ENCODE results near the gene SAP30.

The SAP30 gene

DNA sequence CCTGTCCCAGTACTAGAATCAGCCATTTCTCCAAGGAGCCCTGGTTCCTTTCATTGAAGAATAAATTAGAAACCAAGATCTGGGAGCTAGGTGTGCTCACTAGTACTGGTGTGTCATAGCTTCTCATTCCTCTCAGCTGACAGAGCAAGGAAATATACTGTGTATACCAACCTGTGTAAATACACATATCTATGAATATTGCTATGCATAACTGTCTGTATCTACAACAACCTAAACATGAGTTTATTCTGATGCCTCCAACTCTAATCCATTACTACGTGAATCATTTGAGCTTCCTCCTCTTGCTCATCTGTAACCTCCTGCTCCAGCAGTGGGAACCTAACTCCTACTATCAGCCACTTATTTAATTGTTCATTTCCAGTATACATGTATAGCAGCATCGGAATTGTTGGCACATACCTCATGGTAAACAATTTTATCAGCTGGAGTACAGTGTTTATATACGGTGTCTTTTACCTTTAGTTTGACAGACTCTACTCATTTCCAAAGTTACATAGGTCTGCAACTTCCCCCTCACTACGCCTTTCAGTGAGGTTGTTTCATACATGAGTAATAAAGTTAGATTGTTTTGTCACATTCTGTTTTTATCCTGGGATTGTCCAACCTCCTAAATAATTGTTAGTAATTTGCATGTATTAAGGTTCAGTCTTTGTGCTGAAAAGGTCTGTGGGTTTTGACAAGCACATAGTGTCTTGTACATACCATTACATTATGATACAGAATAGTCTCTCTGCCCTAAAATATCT lies 35.3 kb downstream of the SAP30 start:
- no peak overlapping the region for H3K4me3 ChIP-seq (ENCODE audit: low read length)
- DNase-seq (ENCODE audit: low read depth, low spot score): no peak

DNA sequence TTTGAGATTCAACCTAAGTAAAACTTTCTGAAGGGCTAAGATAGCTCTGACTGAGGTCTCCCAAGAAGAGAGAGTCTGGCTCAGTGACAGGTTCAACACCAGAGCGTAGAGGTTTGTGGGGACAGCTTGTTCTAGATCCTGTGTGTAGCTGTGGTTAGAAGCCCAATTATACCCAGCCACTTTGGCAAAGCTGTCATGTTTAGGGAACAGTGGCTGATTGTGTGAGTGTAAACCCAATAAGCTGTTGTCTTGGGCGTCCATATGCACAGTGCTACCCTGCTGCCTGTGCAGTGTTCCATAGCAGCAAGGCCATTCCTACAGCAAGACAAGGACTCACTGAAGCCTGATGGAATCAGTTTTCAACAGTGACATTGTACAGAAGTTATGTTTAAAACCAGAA lies 39.3 kb downstream of the SAP30 start:
- H3K4me3 ChIP-seq (ENCODE audit: low read length): no peak overlapping the region
- DNase-seq (ENCODE audit: low read depth, low spot score): no peak

DNA sequence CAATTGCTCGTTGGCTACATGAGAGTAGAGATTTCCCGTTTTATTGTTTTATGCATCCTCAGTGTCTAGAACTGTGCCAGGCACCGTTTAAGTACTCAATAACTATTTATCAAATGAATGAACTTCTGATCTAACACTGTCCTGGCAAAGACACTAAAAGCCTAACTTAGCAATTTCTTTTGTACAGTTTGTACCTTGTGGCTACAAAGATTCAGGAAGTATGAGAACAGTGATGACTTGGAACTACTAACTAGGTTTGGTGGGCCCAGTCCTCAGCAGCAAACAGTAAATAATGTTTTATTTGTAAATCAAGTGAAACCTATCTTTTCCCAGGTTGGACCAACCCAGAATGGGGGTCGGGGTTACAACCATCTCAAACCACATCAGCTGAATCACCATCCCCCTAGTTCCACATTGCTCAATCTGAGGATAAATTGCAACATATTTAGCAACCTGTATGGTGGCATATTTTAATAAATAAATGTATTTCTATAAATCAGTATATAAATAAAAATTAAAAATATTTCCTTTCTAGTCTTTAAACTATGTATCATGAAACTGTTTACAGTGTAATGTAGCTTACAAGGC lies 40.4 kb downstream of the SAP30 start:
- H3K4me3 ChIP-seq (ENCODE audit: low read length): no peak overlapping the region
- no peak for DNase-seq (ENCODE audit: low read depth, low spot score)

DNA sequence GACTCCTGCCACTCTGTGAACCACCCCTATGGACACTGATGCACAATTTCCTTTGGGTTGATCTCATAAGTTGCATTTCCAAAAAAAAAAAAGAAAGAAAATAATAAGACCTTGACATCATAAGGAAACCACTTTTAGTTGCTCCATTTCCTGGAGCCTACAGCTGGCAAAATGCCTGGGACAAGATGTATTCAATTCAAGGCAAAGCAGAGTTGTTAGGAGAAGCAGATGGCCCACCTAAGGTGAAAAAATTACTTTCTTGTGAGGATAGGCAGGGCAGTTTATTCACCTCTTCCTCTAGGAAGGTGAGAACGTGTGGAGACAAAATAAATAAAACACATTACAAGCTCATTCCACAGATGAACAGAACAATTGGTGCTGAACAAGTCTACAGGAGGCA lies 42.3 kb downstream of the SAP30 start:
- H3K4me3 ChIP-seq (ENCODE audit: low read length): no peak overlapping the region
- DNase-seq (ENCODE audit: low read depth, low spot score): no peak

DNA sequence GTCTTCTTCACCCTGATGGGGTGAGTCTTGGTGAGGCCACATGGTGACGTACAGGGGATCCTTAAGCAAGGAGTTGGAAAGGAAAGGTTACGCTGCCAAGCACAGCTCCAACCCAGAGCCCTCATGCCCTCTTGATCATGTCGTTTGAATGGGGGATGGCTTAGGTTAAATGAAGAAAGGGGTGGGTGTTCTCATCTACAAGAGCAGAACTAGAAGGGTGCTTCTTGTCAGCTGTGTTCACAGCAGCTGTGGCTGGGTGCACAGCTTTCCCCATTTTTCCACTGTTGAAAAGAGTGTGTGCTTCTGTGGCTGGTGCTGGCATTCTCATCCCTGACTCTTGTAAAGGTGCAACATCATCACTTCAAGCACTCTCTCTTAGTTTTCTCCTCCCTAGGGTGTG lies 43.7 kb downstream of the SAP30 start:
- no peak for DNase-seq (ENCODE audit: low read depth, low spot score)
- no peak overlapping the region for H3K4me3 ChIP-seq (ENCODE audit: low read length)

DNA sequence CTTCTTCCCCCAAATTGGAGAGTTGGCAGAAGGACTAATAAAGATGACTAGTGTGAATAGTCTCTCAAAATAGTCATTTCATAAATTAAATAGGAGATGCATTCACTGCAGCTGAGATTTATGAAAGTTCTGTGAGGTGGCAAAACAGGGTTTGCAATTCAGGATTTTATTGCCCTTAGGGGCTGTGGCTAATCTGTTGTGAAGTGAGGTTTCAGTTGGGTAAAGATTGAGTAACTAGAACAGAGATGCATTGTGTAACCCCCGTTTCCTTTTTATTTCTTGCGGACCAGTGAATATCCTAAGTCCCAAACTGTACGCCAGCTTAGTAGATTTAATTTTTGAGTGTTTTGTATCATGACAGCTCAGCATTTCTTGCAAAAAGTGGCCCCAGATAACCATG lies 44.3 kb downstream of the SAP30 start:
- H3K4me3 ChIP-seq (ENCODE audit: low read length): no peak overlapping the region
- no peak for DNase-seq (ENCODE audit: low read depth, low spot score)

DNA sequence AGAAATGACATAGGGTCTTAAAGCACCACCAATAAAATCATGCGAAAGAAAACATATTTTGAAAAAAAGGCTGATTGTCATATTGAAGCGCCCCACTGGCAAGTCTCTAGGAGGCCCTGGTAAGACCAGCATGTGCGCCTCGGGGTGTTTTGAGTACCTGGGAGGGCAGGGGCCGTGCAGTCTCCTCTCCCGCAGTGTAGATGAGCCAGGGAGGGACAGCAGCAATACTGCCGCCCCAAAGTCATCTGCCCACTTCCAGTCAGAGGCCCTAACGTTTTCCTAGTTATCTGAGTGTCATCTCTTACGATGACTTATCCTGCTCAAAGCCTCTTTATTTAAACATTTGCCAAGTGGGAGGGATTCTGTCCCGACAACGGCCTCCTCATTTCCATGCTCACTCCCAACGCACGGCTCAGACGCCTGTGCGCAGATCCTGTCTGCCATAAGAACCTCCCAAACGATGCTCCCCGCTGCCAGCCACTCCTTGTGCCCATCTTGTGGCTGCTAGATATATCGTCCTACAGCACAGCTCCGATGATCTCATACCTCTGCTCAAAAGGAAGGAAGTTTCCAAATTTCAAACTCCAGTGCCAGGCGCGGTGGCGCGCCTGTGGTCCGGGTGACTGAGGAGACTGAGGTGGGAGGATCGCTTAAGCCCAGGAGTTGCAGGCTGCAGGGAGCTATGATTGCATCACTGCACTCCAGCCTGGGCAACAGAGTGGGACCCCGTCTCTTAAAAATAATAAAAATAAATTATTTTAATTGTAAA lies 45.3 kb downstream of the SAP30 start:
- no peak for DNase-seq (ENCODE audit: low read depth, low spot score)
- H3K4me3 ChIP-seq (ENCODE audit: low read length): no peak overlapping the region

DNA sequence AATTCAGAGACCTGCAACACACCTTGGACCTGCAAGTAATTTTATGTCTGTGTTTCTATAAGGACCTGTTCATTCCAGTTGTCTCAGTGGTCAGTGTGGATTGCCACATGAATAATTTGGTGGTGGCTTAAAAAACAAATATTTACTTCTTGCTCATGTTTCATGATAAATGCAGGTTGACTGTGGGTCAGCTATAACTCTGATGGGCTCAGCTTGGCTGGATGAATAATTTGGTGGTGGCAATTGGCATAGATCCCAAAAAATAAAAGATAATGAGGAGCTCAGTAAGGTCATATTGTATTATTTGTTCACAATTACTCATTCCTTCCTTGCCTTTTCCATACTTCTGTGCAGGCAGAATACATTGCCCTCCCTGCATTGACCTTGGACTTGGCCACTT lies 47.1 kb downstream of the SAP30 start:
- H3K4me3 ChIP-seq (ENCODE audit: low read length): no peak overlapping the region
- DNase-seq (ENCODE audit: low read depth, low spot score): no peak

DNA sequence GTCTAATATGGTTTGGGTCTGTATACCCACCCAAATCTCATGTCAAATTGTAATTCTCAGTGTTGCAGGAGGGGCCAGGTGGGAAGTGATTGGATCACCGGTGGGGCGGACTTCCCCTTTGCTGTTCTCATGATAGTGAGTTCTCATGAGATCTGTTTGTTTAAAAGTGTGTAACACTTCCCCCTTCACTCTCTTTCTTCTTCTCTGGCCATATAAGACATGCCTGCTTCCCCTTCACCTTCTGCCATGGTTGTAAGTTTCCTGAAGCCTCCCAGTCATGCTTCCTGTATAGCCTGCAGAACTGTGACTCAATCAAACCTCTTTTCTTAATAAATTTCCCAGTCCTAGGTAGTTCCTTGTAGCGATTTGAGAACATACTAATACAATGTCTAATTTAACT lies 47.9 kb downstream of the SAP30 start:
- no peak for DNase-seq (ENCODE audit: low read depth, low spot score)
- no peak overlapping the region for H3K4me3 ChIP-seq (ENCODE audit: low read length)

DNA sequence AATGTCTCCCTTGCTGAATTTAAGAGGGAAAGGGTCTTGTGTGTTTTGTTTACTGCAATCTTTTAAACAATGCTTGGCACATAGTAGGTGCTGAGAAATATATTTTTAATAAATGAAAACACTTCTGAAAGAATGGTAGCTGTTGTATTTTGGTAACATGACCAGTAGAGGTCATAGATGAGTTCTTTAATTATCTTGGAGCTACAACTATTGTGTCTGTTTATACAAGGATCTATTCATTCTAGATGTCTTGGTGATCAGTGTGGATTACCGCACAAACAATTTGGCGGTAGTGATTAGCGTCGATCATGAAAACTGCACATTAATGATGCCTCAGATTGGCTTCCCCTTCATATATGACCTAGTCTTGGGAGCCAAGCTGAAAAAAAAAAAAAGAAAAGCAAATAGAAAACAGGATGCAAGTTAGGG lies 49.6 kb downstream of the SAP30 start:
- peak; percentile 16 for DNase-seq (ENCODE audit: low read depth, low spot score)
- H3K4me3 ChIP-seq (ENCODE audit: low read length): no peak overlapping the region

DNA sequence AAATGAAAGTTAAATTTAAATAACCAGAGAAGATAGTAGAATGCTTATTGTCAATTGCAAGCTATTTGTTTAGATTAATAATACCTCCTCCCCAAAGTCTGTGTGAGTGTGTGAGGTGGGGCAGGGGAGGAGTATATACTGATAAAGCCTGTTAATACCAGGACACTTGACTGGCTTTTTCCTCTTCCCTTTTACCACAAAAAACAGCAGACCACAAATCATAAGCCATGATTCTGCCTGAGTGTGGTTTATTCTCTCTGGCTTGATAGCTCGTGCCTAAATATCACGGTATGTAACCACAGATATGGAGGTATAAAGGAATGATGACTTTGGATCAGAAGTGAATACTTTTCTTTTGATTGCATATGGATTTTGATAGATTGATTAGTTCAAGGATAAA lies 50.0 kb downstream of the SAP30 start:
- no peak overlapping the region for H3K4me3 ChIP-seq (ENCODE audit: low read length)
- no peak for DNase-seq (ENCODE audit: low read depth, low spot score)

DNA sequence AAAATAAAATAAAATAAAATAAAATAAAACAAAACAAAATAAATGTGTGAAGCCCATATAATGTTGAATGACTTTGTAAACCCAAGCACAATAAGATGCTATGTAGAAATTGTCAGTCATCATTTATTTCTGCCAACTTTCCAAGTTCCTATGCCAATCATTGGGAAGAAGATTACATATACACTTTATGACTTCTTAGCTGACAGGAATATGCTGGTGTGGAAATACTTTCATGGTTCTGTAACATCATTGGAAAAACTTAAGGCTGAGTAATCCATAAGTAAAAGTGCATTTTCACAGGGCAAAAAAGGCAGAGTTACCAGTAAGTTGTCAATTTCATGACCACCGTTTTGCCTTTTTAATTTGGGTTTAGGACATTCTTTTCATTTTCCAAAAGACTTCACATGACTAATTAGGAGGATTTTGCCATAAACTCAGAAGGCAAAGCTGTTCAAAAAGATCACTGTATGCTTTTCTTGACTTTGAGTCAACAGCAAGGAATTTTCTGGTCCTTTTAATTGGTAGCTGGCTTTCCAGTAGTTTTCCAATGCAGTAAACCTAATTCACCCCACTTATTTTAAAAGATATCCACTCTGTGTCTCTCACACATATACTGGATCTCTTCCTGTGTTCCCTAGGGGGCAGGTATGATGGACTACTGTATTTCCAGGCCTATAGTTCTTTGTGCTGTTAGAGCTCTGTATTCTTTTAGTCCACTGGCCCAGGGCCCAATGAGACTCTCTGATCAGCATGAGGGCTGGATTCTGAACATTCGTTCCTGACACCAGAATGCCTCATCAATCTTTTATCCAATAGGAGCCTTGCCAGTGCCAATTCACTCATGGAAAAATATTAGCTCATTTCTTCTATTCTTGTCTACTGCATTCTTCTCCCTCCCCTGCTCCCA lies 54.4 kb downstream of the SAP30 start:
- H3K4me3 ChIP-seq (ENCODE audit: low read length): no peak overlapping the region
- DNase-seq (ENCODE audit: low read depth, low spot score): no peak

DNA sequence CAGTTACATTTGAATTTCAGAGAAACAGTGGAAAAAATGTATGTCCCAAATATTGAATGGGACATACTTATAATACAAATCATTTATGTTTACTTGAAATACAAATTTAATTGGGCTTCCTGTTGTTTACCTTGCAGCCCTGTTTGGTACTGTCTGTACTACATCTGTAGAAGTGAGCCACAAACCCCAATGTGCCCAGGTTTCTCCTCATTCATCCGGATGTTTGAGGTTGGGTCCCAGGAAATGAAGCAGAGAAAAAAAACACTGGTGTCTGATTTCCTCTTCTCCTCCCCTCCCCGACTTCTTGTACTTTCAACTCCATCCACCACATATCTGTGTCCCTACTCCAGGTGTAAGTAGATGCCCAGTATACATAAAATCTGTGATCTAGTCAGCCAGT lies 55.3 kb downstream of the SAP30 start:
- peak; percentile 70 for DNase-seq (ENCODE audit: low read depth, low spot score)
- H3K4me3 ChIP-seq (ENCODE audit: low read length): no peak overlapping the region

All from Jurkat, Clone E6-1 (cell line).